NAMALWA (cell line): ENCODE measurements around the gene TASOR2.

Experiments used
- DNase-seq: peaks from one replicate; pipeline ENCODE4 v3.0.0-alpha.2; 2015; ENCODE audit warnings: low spot score

The TASOR2 gene

GRCh38 chr10:5684318-5684970, at the start of gene TASOR2:
Gene TASOR2, plus strand, starts transcription at chr10:5684838. Its CDS starts 35,805 bp downstream, at chr10:5720643.
- peak; percentile 98 for DNase-seq

- DNase-seq = peak; percentile 43
Measured at GRCh38 chr10:5634918-5635317, 49.7 kb upstream of the TASOR2 start.

DNA sequence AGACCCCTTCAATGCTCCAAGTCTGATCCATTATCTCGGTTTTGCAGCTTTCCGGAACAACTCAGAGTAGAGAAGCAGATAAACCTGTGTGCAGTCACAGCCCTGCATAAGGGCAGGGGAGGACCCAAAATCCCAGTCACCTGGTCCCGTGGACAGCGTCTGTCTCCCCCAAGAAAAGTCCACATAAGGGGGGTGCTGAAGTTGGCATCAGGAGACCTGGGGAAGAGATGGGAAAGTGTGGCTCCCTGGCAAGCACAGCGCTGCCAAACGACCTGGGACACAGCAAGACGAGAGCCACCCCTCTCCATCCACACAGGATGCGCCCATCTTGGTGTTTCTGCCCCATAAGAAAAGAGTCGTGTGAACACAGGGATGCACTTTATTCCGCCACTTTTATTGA, 46.1 kb upstream of the TASOR2 start:
- DNase-seq = no peak

DNA sequence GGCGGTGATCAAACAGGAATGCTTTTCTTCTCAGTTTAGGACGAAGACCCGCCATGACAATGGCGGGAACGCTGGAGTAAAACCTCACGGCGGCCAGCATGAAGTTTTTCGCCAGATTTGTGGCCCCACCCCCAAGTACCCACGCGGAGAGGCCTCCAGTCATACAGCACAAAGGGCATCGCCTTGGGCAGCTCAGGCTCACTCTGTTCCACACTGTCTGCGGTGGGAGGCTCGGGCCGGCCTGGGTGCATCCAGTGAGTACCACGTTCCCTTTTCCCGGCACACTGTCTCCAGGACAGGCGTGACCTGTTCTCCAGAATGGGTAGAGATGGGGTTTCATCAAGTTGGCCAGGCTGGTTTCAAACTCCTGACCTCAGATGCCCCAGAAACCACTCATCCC, 45.6 kb upstream of the TASOR2 start:
- DNase-seq = no peak

- DNase-seq = no peak
Measured at GRCh38 chr10:5640036-5640435, 44.6 kb upstream of the TASOR2 start.

- DNase-seq = no peak
Measured at GRCh38 chr10:5640501-5640900, 44.1 kb upstream of the TASOR2 start.

GRCh38 chr10:5641501-5641900, 43.1 kb upstream of the TASOR2 start:
- no peak for DNase-seq

- DNase-seq = no peak
Measured at GRCh38 chr10:5643346-5644067, 41.1 kb upstream of the TASOR2 start.

DNA sequence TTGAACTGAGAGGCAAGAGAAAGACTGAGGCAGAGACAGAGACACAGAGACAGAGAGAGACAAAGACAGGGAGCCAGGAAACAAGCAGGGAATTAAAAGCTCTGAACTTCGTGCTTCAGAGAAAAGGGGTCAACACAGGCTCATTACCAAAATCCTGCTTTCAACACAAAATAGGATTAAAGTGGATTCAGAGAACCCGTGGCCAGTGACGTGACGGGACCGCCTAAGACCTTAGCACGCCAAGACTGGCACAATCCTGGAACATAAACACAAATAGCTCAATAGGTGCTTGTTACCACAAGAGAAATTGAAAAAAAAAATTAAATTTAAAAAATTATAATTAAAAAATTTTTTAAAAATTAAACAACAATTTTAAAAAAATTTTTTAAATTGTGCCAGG, 39.7 kb upstream of the TASOR2 start:
- no peak for DNase-seq

GRCh38 chr10:5645375-5645774, 39.3 kb upstream of the TASOR2 start:
- DNase-seq = peak; percentile 77

DNA sequence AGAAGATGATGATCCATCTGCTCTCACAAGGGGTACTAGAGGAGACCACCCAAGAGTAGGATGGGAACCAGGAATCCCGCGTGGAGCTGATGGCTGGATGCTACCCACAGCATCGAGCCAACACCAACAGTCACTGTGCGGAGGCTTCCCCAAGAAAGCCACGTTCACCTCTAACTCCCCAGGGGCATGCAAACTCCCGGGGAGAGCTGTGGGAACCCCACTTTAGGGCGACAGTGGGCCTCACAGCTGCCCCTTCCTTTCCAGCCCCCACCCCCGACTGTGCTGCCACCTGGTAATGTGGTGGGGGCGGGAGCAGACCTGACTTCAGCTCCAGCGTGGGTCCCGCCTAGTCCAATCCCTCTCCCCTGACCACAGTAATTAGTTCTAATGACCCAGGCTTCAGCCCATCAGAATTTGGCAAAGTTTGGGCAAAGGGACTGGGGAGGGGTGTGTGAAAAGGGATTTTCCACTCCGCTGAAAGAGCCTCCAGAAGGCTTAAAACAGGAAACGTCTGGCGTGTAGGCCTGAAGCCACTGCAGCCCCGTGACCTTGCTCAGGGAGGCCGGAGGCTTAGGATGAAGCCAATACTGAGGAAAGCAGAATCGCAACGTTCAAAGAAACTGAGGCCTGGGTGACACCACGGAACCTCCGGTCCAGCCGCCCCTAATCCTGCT, 38.6 kb upstream of the TASOR2 start:
- DNase-seq = peak; percentile 62

DNA sequence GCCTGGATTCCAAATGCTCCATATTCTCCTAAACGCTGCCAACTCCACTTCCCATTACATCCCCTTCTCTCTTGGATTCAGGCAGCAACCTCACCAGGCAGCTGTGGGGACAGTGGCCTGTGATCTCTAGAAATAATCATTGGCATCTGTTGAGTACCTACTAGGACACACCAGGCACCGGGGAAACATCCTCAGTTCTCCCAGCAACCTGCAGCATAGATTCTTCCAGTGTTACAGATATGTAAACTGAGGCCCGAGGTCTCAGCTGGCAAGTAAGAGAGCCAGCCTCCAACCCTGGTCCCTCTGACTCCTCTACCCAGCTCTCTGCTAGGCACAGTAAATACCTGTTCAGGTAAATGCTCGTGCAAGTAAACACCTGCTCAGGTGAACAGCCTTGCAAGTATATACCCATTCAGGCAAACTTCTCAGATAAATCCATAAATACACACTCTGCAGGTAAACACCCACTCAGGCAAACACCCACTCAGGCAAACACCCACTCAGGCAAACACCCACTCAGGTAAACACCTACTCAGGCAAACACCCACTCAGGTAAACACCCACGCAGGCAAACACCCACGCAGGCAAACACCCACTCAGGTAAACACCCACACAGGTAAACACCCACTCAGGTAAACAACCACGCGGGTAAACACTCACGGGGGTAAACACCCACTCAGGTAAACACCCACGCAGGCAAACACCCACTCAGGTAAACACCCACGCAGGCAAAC, 37.0 kb upstream of the TASOR2 start:
- DNase-seq = no peak

- no peak for DNase-seq
Measured at GRCh38 chr10:5648494-5649457, 35.9 kb upstream of the TASOR2 start.

GRCh38 chr10:5649746-5650145, 34.9 kb upstream of the TASOR2 start:
- no peak for DNase-seq

DNA sequence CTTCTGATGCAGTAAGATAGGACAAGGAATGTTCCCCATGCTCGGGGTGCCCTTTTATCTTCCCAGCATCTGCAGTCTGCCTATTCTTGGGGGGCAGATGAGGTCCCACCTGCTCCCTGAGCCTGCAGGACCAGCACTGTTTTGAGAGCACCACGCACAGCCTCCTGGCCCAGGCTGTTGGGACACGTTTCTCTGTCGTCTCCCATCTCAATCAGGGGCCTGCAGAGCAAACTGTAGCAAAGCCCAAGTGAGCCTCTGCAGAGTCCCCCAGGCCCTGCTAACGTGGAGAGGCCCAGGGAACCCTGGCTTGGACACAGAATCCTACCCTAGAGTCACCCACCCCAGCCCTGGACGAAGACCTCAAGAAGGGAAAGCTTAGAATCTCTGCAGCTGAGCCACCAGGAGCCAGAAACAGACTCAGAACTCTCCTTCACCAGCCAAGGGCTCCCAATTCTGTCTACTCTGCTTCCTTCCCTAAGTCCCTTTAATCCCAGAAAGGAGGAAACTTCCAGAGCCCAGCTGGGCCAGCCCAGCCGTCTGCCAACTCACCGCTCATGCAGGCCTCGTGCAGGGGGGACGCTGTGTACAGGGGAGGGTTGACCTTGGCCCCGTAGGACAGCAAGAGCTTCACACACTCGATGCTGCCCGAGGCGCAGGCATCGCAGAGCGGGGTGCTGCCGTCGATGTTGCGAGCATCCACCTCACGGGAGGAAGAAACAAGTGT, 33.8 kb upstream of the TASOR2 start:
- DNase-seq = no peak

- DNase-seq = no peak
Measured at GRCh38 chr10:5651388-5651764, 33.3 kb upstream of the TASOR2 start.

- no peak for DNase-seq
Measured at GRCh38 chr10:5652746-5653145, 31.9 kb upstream of the TASOR2 start.

GRCh38 chr10:5654218-5654755, 30.4 kb upstream of the TASOR2 start:
- no peak for DNase-seq

- DNase-seq = peak; percentile 77
Measured at GRCh38 chr10:5655121-5655520, 29.5 kb upstream of the TASOR2 start.
